ENCODE measurements around the gene KCNJ9.

DNA sequence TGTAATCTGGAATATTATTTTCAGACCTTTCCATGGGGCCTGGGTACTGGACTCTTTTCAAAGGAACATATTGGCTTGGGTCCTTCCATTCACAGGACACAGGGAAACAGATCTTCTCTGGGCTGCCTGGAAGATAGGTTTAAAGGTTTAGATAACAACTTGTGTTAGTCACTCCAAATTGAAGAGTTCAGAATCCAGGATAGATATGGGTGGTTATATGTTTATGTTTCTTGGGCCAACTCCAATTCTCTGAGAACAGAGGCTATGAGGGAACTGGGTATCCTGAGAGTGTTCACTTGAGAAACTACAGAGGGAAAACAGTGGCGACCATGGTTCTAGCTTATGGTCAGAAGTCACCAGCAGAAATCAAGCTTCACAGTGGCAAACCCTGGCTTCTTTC, 40.9 kb upstream of the KCNJ9 start:
- TF ChIP-seq CTCF (conservative IDR thresholded peaks at IDR 0.05) (no peak), EZH2 (IDR thresholded peaks at IDR 0.05; ENCODE audit: low read depth) (no peak)

All from PC-9 (cell line).